HG03045 (cell line): Measurements from ENCODE around the gene CACNA1C.
"Not testable (repeated sequence)": the region's sequence is repeated elsewhere in the genome, so short reads cannot be mapped to it uniquely, and the experiment has no call there.

ENCODE experiments used
- ATAC-seq: cut with Tn5 transposase; IDR thresholded peaks from one replicate; pipeline ENCODE4 v1.9.1; 2021; ENCODE audit warnings: mild to moderate bottlenecking, moderate library complexity; ENCODE audit not compliant: unreplicated experiment

The CACNA1C gene

DNA sequence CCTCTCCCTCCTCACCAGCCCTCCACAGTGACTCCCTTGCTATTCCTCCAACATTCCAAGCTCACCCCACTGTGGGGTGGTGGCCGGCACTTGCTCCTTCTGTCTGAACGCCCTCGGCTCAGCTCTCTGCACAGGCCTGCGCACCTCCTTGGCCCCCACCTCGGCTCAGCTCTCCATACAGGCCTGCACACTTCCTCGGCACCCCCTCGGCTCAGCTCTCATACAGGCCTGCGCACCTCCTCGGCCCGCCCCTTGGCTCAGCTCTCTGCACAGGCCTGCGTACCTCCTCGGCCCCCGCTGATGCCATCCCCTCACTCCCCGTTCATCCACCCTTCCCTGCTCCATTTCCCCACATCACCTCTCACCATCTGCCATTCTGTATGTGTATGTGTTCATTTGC, 409.3 kb downstream of the CACNA1C start:
- ATAC-seq: no peak

DNA sequence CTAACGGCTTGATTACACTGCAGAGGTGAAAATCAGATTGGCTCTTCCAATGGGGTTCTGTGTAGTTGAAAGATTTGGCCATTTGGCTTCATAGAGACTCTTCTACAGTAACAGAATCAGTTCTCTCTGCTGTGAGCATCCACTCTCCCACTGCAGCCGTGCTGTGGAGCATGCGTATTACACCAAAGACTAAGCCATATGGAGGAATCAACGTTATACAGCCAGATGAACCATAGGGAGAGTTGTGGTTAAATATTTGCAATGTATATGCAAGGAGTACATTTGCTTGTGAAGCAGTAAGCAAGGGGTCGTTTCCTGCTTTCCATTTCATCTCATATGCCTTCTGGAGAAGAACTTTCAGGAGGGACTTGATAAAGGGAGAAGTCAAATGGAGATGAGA, 410.9 kb downstream of the CACNA1C start:
- no peak for ATAC-seq

DNA sequence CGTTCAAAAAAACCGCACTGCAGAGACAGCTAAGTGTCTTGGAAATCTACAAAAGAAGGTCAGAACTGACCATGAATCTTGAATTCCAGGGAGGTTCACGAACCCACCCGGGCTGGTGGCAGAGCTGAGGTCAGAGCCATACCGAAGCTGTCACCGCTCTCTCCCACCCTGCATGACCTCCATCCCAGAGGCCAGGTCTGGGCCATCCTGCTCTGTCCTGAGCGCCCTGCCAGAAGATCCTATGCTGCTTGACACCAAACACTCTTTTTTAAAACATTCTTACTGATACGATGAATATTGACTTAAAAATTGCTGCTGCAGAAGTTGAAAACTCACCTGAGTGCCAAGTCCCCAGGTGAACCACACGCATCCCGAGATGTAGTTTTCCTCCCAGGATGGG, 412.9 kb downstream of the CACNA1C start:
- ATAC-seq: no peak

DNA sequence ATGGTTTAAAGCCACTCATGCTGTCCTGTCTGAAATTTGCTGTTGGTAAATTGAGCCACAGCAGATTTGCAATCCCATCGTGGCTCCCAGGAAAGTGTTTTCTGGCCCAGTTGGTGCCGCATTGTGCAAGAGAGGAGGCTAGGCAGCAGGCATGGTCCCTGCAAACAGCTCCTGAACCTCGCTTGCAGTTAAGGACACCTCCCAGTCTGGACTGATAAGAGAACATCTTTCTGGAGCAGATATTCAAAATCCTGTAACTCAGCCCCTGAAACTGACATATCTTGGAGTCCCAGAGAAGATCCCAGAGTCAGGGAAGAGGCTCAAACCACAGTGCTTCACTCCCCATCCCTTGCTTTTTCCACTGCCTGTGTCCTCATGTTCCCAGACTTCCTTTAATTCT, 413.4 kb downstream of the CACNA1C start:
- no peak for ATAC-seq

DNA sequence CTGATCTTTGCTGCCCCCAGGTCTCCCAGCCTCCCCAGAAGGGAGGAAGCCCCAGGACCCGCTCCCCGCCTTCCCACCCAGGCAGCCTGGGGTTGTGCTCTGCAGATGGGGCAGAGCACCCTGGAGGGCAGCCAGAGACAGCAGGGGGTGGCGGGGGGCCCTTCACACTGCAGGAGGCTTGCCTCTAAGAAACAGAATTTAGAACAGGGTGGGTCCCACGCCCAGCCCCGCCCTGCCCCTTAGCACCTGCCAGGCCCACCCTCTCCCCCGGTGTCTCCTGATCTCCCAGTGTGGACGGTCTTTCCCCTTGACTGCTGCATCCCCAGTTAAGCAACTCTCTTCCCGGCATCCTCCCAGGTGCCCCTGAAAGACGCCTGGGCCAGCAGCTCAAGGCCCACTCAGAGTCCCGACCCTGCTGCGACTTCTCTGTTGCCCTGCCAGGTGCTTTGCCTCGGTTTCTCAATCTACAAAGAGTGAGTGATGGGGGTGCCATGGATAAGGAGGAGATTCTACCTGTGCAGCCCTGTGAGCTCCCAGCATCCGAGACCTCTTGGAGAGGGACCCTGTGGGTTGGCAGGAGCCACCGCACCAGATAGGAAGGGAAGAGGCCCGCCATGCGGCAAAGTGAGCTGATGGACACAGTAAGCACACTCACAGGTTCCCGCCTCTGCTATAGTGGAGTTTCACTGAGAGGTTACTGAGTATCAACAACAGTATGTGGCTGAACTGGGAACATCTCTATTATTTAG, 414.8 kb downstream of the CACNA1C start:
- no peak for ATAC-seq

DNA sequence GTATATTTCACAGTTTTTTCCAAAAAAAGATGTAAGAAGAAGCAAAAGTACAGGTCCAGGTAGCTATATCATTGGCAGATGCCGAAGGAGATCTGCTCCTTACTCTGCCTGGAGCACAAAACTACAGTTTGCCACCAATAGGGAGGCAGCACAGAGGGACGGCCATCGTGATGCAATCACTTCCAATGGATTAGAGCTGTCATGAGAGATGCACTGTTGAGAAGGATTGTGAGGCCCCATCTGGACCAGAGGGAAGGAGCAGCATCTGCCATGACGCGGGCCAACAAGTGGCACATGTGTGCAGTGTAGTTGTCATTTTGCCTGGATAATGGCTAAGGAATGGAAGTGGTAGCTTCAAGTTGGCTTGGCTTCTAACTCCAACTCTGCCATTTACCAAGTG, 423.2 kb downstream of the CACNA1C start:
- ATAC-seq: no peak

DNA sequence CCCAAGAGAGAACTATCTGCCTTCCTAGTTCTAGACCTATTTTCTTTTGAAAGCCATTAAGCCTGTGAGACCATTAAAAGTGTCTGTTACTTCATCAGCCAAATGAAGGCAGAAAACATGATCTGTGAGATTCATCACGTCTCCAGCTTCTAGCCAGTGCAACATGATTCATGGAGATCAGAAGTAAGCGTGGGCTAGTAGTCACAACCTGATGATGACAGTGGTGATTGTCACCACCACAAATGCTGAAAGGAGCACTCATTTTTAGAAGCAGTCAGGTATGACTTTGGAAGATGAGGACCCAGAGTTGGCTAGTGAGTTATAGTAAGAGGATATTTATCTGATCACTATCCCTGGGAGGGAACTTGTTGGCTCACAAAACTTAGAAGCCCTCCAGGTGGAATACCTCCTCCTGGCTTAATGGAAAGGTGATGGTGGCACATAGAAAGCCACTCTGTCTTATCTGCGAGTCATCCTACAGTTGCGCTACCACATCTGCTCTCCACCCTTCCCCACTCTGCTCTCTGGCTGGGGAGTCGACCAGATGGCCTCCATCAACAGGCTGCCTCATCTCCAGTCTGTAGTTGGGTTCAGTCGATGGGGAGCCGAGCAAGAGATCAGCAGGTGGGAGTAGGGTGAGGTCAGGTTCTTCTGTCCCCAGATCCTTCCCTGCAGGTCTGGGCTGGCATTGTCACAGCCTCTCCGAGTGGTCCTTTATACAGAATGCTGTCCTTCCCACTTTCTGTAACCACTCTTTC, 424.4 kb downstream of the CACNA1C start:
- ATAC-seq: no peak

DNA sequence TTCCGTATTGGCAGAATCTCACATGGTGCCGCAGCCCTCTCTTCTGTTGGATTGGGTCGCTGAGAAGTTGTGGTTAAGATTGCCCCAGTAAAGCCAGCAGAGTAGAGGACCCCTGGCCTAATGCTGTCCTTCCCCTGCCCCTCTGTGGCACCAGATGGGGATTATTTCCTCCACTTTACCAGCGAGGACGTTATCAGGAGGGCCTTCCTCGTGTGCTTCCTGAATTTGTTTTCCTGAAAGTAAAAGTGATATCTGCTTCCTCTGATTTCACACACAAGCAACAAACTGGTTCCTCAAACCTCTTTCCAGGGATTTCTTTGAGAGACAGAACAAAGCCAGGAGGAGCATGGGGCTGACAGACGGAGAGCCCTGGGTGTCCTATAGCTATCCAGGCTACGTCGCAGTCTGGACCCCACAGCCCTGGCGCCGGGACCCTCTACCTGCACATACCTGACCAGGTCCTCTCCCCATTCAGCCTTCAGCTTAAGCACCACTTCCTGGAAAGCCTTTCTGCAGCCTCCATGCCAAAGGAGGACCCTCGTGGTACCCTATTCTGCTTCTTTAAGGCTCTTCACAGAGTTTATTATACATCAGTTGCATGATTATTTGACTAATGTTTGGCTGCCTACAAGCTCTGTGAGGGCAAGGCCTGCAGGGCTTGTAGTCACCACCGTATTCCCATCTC, 427.2 kb downstream of the CACNA1C start:
- no peak for ATAC-seq

DNA sequence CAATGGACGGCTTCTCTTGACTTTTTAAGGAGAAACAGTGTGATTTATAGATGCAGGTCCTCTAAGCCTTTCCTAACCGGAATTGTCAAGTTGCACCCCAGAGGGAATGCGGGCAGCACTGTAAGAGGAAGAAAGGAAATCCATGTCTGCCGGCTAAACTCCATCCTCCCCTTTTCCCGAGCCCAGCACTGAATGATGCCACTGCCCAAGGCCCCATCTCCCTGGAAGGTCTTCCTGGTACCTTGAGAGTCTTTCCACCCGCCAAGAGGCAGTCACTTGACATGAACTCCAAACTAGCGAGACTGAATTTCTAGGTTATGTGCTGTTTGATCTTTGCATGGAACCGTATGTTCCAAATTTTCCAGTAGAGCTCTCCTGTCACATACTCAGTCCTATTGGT, 428.6 kb downstream of the CACNA1C start:
- ATAC-seq: no peak

DNA sequence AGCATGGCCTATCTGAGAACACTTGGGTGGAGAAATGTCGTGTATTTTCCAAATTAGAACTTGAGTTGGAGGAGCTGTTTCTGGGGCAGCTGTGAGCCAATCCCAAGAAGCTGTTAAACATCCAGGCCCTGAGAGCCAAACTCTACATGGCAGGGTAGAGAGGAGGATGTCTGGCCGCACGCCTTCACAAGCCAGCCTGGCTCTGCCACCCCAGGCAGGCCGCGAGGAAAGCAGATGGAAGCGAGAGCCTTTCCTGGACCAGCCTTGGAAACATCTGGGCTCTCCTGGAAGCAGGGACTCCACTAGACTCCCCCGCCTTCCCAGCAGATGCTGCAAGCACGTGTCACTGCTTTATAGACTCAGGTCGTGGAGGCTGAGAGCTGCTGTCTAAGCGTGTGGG, 429.2 kb downstream of the CACNA1C start:
- ATAC-seq: no peak

DNA sequence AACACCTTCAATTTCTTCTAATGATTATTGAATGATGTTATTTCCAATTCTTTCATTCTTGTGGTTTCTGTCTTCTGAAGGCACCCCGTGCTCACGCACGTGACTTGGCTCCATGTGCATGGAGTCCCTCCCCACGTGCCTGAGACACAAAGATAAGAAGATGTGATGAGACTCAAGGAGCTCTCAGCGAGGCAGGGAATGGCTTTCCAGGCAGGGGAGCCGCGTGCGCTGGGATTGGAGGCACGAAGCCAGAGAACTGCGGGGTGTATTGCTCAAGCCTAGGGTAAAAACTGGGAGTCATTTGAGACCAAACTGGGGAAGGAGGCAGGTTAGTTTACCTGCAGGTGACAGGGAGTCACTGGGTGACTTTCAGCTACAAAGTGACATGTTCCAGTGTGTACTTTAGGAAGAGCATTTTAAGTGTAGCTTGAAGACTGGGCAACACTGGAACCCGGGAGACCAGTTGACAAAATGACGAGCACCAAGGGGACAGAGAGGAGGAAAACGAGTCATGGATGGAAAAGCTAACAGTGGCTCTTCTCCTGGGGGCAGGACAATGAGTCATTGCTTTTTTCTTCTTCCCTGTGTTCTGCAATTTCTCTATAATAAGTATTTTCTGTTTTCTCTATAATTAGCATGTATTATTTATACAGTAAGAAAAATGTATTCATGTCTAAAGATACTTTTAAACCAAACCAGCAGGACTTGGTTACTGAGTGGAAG, 430.3 kb downstream of the CACNA1C start:
- ATAC-seq: no peak

DNA sequence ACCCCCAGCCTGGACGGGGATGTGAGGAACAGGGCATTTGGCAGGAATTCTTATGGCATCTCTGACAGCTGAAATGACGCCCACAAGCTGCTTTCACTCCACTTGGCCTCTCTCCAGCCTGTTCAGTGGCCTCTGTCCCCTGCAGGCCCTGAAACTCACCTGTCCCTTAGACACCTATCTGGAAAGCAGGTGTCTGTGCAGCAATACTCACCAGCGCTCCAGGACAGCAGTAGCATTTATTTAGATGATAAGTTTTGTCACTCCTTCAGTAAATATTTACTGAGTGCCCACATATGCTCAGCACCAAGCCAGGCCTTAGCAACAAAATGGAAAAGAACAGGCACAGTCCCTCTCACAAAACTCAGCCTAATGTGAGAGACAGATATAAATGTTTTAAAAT, 430.9 kb downstream of the CACNA1C start:
- ATAC-seq: no peak

DNA sequence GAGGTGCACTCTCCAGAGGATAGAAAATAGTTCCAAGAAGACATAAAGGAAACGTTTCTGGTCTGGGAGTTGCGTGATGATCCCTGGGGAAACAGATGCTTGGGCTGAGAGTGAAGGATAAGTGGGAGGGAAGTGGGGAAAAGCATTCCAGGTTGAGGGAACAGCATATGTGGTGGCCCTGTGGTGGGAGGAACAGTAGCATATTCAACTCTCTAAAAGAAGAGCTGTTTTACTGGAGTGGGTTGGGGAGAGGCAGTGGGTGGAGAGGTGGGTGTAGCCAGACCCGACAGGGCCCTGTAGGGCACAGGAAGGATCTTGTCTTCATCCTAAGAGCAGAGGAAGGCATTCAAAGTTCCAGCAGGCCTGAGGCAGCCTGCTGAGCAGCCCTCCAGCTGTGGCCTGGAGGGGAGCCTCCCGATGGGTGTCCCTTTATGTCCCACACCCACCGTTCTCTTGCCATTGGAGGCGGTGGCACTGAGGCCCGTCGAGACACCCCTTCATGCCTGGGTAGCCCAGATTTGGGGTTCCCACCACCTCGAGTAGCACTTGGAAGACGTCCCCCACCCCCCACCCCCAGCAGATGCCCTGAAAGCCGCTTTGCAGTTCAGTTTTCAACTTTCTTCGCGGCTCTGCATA, 431.5 kb downstream of the CACNA1C start:
- no peak for ATAC-seq

DNA sequence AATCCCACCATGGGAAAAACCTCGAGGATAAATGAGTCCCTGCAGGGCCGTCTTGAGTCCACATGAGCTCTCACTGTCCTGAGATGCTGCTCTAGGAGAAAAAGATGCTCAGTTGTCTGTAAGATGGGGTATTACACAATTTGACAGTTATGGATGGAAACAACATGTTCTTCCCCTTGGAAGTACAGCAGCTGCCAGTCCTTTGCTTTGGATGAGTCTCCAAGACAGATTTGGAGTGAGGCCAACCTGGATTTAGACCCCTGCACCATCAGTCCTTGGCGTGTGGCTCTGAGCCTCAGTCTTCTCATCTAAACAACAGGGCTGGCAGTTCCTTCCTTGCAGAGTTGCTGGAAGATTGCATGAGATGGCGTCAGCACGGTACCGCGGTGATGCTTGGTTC, 432.9 kb downstream of the CACNA1C start:
- ATAC-seq: no peak

DNA sequence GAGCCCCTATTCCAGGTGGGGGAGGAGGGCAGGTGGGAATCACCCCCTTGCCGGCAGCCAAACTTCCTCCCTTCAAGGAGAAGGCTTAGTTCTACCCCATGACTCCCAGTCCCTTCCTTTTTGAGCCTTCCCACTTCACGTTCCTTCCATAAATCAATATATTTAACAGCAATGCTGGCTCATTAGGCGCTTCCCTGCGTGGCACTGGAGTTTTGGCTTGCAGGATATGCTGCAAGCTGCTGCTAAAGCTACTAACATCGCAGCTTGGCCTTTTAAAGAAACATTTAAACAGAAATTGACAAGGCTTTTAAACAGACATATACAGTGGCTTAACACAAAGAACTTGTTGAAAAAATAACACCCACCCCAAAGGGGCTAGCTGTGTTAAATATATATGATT, 434.0 kb downstream of the CACNA1C start:
- no peak for ATAC-seq

DNA sequence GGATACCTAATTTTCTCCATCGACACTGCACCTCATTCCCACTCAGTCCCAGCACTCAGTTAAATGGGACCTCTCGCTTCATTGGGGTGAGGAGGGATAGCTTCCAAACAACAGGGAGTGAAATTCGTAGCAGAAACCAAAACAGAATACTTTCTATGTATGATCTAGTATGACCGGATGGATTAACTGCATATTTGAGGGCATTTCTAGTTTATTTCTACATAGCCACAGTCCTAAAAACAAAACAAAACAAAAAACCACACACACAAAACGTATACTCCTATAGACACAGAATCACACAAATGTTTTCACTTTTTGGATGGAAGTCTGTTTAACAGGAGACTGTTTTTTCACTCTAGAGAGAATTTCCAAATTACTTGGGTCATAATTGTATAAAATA, 434.5 kb downstream of the CACNA1C start:
- ATAC-seq: no peak

DNA sequence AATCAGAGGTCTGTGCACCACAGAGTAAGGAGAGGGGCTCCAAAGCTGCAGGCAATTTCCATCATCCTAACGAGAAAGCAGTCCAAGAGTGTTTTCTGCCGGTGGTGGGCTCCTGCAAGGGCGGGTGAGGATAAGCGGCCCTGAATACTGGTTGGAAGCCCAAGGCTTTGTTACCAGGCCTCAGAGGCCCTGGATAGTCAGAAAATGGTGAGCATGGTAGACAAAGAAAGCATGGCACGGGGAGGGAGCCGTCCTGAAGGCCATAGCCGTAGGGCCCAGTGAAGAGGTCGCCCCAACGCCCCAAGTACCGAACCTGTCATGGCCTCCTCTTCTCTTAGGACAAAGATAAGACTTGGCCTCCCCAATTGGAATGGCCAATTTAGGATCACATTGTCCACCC, 435.3 kb downstream of the CACNA1C start:
- ATAC-seq: no peak

DNA sequence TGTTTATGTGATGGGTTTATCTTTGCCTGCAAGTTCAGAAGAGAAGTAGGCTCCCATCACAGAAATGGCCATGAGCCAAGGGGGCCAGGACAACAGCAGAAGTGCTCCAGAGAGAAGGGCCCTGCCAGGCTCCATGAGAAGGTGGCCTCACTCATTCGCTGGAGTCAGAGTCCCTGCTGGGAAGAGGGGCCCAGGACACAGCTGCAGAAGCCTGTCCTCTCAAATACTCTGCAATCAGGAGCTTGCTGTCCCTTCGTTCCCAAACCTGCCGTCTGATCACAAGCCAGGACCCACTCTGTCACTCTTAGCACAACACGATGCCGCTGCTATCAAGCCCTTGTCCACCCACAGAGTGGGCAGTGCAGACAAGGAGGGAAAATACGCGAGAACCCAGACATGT, 435.8 kb downstream of the CACNA1C start:
- ATAC-seq: no peak

DNA sequence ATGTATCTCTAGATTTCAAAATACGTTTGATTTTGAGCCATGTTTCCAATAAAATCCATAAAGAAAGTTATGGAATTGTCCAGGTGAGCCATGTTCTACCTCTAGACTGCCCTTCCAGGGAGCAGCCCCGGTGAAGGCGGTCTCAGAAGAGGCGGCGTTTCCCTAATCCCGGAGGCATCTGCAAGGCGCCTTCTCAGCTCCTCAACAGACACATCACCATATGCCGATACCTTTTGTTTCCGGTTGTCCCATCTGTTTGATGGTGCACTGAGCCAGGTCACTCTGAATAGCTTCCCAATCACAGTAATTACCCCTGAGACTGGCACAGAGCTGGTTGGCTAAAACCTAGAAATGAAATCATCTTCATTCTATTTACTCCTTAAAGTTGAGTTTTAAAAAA, 436.5 kb downstream of the CACNA1C start:
- no peak for ATAC-seq

DNA sequence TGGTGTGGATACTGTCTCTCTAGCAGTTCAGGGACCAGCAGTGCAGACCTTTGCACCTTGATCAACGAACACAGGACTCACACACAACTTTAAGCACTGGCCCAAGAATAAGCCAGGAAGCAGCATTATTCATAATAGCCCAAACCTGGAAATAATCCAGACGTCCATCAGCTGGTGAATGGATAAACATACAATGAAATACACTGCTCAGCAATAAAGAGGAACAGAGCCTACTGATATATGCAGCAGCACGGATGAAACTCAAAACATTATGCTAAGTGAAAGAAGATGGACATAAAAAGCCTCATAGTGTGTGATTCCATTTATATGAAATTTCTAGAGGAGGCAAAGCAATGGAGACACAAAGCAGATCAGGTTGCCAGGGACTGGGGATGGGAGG, 438.0 kb downstream of the CACNA1C start:
- no peak for ATAC-seq

DNA sequence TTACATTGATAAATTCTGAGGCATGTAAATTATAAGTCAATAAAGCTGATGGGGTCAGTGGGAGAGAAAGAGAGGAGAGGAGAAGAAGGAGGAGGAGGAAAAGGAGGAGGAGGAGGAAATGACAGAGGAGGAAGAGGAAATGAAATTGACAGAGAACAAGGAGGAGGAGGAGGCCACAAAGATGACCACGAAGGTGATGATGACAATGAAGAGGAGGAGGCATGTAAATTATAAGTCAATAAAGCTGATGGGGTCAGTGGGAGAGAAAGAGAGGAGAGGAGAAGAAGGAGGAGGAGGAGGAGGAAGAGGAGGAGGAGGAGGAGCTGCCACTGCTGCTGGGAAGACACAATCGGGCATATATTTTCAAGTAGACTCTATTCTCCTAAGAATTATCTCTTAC, 438.6 kb downstream of the CACNA1C start:
- not testable (repeated sequence) for ATAC-seq
